ENCODE data around the gene CHERP.

GRCh38 chr19:16575861-16576689 is 33.8 kb upstream of the CHERP start:
- no peak for TF ChIP-seq CTCF (IDR thresholded peaks at IDR 0.05)
- TF ChIP-seq POLR2A (IDR thresholded peaks at IDR 0.05), result no peak

All from adrenal gland (tissue), 5 donors.